HG03378 (cell line): ENCODE data around the gene C8G.

Source experiments
- ATAC-seq: cut with Tn5 transposase; IDR thresholded peaks from one replicate; pipeline ENCODE4 v1.9.1; 2021; ENCODE audit warnings: mild to moderate bottlenecking, moderate library complexity; ENCODE audit not compliant: unreplicated experiment

Gene C8G

DNA sequence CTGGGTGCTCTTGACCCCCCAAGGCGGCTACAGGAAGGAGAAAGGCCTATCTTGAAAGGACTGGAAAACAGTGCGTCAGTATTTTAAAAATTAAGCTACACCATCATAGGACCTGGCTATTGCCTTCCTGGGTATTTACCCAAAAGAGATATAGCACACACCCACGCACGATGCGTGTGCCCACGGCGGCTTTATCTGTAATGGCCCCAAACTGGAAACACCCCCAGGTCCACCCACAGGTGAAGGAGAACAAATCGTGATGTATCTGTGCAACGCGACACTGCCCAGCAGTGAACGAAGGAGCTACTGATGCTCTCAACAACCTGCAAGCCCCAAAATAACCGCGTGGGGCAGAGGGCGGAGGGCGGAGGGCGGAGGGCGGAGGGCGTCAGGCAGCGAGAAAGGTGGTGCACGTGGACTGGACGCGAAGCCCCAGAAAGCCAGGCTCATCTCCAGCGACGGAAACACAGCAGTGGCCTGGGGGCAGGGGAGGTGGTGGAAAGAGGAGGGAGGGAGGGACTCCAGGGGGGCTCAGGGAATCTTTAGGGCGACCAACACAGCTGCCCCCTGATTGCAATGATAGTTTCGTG lies 19.9 kb downstream of the C8G start:
- no peak for ATAC-seq

DNA sequence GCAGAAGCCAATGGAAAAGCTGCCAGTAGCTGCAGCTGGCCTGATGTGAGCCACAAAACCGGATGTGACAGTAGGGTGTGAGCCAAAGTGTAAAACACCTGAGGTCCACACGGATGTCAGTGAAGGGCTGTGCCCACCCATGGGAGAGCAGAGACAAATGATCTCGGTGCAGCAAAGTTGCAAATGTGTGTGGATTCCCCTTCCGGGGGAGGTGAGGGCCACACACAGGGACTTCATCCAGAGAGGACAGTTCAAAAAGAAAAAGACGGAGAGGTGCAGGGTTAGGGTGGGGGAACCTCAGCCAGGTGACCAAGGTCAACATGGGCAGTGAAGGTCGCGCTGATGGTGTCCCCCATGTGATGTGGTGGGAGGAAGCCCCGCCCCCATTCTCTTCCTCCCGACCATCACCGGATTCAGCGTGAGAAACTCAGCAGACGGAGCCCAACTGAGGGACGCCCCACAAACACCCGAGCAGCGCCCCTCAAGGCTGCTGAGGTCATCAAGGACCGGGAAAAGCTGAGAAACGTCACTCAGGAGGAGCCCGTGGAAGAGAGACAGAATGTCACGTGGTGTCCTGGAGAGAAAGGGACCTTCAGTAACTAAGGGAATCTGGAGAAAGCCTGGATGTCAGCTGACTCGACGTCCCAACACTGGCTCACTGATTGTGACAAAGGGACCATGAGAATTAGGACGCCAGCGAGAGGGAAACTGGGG lies 20.9 kb downstream of the C8G start:
- ATAC-seq: no peak

DNA sequence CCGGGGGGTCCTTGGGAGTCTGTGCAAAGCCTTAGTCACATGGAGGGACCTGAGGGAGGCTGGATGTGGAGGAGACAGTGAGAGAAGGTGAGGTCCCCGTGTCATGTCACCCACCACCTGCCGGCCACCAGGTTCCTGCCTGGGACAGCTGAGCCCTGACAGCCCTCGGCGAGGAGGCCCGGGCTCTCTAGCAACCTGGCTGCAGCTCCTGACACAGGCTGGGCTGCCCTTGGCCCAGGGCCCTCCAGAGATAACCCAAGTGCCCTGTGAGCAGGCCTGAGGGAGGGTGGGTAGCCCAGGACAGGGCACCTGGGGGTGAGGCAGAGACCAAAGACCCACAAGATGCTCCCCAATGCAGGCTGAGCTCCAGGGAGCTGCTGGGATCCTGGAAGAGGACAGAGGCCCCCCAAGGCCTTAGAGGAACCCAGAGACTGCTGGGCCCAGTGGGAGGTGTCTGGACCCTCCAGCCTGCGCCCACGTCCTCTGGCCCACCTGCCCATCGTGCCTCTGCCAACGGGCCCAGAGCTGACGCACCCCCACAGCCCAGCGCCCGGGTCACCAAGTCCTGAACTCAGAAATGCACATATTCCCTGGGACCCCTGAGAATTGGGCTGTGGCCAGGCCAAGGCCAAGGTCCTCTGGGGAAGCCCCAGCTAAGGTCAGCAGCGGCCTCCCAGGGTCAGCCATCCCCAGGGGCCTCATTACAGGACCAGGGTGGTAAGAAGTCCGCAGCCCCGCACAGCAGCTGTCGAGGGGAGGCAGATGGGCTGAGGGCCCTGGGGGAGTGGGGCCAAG lies 23.5 kb downstream of the C8G start:
- no peak for ATAC-seq

DNA sequence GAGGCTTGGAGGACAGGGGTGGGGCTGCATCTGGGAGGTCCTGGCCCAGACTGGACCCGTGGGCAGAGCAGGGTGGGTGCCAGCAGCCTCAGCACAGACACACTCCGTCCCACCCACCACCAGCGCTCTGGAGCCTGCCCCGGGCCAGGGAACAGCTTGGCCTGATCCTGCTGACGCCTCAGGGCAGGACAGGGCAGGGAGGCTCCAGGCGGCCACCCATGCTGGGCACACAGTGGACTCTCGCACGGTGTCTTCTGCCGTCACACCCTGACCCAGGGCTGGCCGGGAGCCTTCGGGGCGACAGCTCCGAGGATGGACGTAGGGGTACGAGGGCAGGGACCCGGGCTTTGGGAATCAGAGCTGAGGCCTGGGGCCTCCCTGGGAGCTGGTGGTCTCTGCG lies 24.1 kb downstream of the C8G start:
- ATAC-seq: no peak

DNA sequence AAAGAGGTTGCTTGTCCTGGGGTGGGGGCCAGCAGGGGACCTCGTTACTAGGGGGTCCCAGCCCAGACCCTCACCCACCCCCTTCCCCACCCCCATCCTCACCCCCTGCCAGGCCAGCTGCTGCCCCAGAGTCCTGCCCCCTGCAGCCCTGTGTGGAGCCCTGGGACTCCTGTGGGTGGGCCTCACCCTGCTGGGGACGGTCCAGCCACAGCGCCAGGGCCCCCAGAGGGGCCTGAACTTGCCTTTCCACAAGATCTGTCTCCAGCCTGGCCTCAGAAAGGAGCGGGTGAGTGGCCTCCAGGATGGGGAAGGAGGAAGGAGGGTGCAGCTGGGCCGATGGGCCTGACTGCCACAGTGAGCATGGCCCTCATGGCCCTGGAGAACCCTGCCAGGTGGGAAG lies 24.7 kb downstream of the C8G start:
- no peak for ATAC-seq

DNA sequence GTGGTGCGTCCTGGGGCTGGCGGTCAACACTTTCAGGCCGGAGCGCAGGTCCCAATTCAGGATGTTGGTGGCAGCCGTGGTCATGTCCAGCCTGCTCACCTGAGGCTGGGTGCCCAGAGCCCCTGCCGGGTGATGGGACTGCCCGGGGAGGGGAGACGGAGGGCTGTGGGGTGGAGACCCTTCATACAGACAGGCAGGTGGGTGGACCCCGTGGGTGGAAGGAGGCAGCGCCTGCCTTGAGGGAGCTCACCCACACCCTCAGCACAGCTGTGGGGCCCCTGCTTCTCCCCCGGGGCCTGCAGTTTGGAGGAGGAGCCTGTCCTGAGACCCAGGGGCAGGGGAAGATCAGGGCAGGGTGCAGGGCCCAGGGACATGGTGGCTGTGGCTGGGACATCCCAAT lies 25.3 kb downstream of the C8G start:
- ATAC-seq: no peak

DNA sequence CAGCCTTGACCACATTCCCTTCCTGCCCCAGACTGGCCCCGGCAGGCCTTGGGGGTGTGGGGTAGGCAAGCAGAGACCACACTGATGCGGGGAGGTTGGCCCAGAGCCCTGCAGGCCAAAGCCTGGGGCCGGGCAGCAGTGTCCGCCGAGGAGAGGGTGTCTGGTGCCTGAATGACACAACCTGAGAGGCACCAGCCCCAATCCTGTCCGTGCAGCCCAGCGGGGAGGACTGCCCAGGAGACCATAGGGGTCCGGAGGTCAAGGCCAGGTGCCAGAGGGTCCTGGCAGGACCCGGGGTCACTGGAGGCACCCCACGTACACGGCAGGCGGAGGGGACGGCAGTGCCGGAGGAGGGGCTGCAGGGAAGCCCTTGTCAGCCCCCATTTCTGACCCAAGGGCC lies 26.7 kb downstream of the C8G start:
- ATAC-seq: no peak

DNA sequence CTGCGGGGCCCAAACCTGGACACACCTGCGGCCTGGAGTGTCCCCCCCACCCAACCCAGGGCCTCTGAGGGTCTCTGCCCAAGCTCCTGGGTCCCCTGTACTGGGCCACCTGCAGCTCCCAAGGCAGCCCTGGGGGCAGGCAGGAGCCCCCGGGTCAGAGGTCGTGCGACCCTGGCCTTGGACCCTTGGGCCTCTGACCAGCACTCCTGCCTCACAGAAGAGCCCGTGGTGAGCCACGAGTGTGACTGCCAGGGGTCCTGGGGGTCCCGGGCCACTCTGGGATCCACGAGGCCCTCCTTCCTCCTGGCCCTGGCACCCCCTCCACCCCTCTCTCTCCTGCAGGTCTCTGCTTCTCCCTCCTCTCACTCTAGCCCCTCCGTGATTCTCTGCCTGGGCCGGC lies 27.3 kb downstream of the C8G start:
- ATAC-seq: no peak

DNA sequence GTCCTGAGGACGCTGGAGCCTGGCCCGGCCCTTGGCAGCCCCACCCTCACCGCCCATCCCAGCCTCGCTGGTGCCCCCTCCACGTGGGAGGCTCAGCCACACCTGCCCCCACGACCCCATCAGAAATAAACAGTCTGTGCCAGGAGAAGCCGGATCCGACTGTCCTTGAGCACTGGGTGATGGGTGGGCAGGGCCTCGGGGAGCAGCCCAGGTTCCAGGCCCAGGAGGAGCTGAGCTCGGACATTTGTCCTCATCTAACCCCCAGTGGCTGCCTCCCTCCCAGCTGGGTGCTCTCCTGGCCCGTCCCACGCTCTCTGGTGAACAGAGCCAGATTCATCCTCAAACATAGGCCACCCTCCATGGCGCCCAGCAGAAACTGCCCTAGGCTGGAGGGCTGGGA lies 27.7 kb downstream of the C8G start:
- ATAC-seq: no peak

DNA sequence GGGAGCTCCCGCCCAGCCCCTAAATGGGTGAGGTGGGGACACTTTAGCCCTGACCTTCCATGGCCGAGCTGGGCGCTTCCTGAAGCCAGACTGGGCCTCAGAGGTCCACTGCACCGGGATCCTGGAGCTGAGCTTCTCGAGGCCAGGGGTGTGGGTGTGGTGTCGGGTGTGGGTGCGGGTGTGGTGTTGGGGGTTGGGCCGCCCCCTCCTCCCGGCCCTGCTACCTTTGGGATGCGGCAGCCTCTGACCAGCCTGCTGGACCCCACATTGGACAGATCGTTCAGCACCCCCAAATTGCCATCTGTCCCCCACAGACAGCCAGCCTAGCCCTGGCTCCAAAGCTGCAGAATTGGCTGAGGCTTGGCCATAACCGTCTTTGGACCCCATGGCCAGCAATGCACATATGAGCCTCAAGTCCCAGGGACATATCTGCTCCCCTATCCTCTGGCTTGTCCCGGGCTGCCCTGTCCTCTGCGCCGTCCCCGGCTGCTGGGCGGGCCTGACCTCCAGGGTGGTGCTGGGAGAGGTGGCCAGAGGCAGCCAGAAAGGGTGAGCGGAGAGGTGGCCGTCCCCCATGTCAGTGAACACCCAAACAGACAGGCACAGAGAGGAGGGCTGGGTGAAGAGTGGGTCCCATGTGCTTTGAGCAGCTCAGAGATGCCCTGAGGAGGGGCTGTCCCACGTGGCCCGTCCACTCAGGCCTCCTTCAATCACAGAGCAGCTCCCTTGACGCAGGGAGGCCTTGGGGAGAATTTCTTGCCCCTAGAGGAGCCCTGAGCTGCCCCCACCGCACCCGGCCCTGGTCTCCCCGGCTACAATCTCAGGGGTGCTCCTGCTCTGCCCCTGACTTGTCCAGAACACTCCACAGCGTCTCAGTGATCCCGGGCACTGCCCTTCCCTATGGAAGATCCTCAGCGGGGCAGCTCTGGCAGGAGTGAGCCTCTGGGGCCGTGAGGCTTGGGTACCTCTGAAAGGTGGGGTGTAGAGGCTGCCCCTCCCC lies 28.9 kb downstream of the C8G start:
- no peak for ATAC-seq

DNA sequence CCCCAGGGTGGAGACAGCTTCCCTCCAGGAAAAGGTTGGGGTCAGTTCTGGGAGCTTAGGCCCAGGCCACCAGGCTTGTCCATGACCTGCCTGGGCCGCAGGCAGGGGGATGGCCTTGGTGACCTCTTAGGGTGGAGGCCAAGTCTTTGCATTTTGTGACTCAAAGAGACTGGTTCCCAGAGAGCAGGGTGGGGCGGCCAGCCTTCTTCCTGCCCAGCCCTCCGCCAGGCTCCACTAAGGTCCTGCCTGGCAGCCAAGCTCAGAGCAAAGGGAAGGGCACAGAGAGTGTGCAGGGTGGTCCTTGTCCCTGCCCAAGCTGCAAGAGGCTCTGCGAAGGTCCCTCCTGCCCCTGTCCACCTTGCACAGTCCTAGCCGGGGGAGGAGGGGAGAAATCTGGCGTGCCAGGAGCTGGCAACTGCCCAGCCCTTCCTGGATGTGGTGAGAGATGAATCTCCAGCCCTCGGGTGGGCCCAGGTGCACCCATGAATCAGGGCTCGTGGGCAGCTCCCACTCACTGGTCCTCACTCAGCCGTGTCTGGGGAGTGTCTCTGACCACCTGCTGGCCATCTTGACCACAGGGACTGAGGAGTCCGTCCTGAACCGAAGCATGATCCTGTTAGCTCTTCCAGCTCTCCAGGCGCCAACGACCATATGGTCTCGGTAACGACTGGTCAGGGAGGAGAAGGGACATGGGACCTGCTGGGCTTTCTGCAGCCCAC lies 29.9 kb downstream of the C8G start:
- ATAC-seq: no peak

DNA sequence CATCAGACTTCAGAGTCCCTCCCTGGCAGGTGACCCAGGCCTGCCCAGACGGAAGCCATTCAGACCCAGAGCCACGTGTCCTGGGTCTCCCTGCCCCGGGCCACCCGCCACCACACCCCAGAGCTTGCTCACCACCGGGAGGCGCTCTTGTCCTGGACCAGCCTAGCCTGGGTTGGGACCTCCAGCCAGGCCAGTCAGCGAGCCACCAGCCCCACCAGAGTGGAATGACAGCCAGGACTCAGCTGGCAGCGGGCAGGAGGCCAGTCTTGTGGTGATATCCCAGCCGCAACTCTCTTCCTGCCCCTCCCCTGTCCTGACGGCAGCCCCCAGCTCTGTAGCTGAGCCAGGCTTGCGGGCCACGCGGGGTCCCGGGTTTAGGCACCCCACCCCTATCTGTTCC lies 30.6 kb downstream of the C8G start:
- no peak for ATAC-seq

DNA sequence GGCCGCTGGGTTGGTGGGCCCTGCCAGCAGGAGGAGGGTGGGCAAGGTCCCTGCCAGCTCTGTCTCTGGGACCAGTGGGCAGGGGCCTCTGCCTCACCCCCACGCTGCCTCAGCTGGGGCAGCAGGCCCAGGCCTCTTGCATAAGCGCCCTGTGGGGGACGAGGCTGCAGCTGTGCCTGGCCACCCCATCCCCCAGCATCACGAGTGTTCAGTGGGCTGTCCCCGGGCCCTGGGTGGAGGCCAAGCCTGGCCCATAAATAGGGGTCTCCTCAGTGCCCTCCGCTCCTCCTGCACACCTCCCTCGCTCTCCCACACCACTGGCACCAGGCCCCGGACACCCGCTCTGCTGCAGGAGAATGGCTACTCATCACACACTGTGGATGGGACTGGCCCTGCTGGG lies 32.2 kb downstream of the C8G start, which contains the start of gene PTGDS:
Gene PTGDS, plus strand, starts transcription at position 282 of the 400 bp plus-strand sequence. Its CDS starts 75 bp downstream, at position 357.
- no peak for ATAC-seq

DNA sequence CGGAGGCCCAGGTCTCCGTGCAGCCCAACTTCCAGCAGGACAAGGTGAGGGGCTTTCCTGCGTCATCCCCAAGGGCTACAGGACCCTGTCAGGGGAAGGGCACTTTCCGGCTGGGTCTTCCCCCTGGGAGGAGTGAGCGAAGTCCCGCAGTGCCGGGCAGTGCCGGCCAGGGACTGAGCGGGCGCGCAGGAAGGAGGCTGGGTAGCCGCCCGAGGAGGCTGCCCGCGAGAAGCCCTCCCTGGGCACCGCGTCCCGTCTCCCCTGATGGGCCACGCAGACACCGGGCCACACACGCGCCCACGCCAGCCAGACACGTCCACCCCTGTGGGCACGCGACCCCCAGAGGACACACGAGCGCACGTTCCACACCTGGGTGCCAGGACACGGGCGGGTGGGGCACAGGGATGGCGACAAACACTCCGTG lies 32.6 kb downstream of the C8G start:
- ATAC-seq: no peak

DNA sequence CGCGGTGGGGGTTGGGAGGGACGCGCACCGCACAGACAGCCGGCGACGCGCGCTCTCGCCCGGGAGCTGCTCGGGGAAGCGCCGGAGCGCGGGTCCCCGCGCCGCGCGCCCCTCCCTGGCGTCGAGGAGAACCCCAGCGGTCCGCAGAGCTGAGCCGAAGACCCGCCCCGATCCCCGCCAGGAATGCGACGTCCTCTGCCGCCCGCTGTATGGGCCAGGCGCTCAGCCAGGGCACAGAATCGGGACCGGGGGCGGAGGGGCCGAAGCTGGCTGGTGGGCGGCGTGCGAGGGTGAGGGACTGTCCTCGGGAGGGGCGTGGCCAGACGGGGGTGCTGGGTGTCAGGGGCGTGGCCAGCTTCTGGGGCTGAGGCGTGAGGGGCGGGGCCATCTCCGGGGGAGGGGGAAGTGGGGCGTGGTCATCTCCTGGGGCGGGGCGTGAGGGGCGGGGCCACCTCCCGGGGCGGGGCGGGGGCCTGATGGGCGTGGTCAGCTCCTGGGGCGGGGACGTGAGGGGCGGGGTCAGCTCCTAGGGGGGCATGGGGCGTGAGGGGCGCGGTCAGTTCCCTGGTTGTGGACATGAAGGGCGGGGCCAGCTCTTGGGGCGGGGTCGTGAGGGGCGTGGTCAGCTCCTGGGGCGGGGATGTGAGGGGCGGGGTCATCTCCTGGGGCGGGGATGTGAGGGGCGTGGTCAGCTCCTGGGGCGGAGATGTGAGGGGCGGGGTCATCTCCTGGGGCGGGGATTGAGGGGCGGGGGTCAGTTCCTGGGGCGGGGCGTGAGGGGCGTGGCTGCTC lies 33.2 kb downstream of the C8G start:
- ATAC-seq: no peak

DNA sequence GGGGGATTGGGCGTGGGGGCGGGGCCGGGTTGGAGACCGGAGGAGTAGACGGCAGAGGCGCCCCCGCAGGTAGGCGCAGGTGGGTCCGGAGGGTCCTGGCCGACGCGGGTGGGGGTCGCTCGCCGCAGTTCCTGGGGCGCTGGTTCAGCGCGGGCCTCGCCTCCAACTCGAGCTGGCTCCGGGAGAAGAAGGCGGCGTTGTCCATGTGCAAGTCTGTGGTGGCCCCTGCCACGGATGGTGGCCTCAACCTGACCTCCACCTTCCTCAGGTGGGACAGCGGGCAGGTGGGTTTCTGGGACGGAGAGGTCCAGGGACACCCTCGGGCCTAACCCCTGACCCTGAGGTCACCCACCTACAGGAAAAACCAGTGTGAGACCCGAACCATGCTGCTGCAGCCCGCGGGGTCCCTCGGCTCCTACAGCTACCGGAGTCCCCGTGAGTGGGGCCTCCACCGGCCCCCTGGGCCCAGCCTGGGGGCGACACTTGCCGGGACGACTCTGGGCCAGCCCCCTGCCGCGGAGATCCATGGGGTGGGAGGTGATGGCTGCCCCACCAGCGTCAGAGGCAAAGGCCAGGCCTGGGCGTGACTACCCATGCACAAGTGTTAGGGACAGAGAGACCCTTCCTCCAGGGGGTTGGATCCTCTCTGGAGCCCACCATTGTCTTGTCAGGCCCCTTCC lies 34.0 kb downstream of the C8G start:
- no peak for ATAC-seq

DNA sequence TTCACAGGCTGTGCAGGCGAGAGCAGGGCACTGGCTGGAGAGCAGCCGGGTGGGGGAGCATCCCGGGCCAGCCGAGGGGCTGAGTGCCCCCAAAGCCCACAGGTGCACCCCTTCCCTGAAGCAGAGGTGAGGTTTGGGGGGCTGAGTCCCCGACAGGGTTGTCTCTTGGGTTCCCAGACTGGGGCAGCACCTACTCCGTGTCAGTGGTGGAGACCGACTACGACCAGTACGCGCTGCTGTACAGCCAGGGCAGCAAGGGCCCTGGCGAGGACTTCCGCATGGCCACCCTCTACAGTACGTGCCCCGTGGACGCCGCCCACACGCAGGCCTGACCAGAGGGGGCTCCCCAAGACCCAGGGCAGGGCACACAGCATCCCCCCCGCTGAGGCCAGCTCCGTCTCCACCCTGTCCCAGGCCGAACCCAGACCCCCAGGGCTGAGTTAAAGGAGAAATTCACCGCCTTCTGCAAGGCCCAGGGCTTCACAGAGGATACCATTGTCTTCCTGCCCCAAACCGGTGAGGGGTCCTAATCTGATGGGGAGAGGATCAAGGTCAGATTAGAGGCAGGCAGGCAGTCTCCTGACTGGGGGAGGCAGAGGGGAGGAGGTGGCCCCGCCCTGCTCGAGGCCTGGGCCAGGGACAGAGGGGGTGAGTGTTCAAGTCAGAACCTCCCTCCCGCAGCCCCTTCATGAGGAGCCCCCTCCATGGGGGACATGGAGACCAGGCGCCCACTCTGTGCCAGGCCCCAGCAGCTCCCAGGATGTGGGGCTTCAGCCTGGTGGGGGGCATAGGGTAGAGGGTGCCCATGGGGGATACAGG lies 34.9 kb downstream of the C8G start:
- ATAC-seq: no peak
